C4-2B (cell line): ENCODE measurements around the gene PLCD4.

Experiments
- ZFX ChIP-seq: fragments of 450-650 bp; IDR thresholded peaks from 2 replicates; pipeline ENCODE4 v1.6.1; 2017
- TF ChIP-seq, protein P1 (sequence below): fragments of 450-650 bp; conservative IDR thresholded peaks from 2 replicates; pipeline ENCODE4 v1.5.1; 2017; ENCODE audit warnings: mild to moderate bottlenecking

DNA sequence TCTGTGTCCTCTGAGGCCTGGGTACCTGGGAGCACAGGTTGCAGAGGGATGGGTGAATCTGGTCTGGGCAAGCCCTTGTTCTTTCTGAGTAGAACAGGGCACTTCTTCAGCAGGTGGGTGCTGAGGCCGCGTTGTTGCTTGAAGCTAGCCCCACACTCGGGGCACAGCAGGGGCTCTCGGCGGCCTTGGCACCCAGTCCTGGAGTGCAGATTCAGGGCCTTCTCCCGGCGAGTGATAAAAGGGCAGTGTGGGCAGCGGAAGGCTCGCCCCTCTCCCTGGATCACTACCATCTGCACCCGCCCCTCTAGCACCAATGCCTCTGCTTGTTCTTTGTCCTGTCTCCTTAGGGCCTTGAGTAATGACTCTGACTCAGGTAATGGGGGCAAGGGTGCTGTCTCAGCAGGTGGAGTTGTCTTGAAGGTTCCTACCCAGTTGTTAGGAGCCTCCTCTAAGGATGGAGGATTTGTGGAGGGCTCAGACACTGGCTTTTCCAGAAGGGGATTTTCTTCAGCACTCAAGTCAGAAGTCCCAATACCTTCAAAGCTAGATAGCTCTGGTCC lies 36.1 kb downstream of the PLCD4 start:
- TF ChIP-seq, protein P1, sequence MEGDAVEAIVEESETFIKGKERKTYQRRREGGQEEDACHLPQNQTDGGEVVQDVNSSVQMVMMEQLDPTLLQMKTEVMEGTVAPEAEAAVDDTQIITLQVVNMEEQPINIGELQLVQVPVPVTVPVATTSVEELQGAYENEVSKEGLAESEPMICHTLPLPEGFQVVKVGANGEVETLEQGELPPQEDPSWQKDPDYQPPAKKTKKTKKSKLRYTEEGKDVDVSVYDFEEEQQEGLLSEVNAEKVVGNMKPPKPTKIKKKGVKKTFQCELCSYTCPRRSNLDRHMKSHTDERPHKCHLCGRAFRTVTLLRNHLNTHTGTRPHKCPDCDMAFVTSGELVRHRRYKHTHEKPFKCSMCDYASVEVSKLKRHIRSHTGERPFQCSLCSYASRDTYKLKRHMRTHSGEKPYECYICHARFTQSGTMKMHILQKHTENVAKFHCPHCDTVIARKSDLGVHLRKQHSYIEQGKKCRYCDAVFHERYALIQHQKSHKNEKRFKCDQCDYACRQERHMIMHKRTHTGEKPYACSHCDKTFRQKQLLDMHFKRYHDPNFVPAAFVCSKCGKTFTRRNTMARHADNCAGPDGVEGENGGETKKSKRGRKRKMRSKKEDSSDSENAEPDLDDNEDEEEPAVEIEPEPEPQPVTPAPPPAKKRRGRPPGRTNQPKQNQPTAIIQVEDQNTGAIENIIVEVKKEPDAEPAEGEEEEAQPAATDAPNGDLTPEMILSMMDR = no peak
- TF ChIP-seq ZFX = no peak
